ENCODE results near the gene TNS2.

TNS2 gene

GRCh38 chr12:53058674-53059433, 9.0 kb downstream of the TNS2 start:
- no peak for DNase-seq (ENCODE audit: low read depth)

- no peak for DNase-seq (ENCODE audit: low read depth)
Observed at GRCh38 chr12:53059434-53060063, 9.7 kb downstream of the TNS2 start.

- DNase-seq (ENCODE audit: low read depth) = no peak
Observed at GRCh38 chr12:53060064-53060720, 10.3 kb downstream of the TNS2 start.

- no peak for DNase-seq (ENCODE audit: low read depth)
Observed at GRCh38 chr12:53060721-53061276, 10.9 kb downstream of the TNS2 start.

GRCh38 chr12:53061404-53062010, 11.6 kb downstream of the TNS2 start:
- no peak for DNase-seq (ENCODE audit: low read depth)

- DNase-seq (ENCODE audit: low read depth) = no peak
Observed at GRCh38 chr12:53062011-53062961, 12.4 kb downstream of the TNS2 start.

- DNase-seq (ENCODE audit: low read depth) = no peak
Observed at GRCh38 chr12:53062977-53063707, 13.3 kb downstream of the TNS2 start.

GRCh38 chr12:53063708-53064612, 14.1 kb downstream of the TNS2 start:
- DNase-seq (ENCODE audit: low read depth) = no peak

GRCh38 chr12:53064613-53065436, 15.0 kb downstream of the TNS2 start:
- no peak for DNase-seq (ENCODE audit: low read depth)

GRCh38 chr12:53065470-53065869, 15.6 kb downstream of the TNS2 start:
- DNase-seq (ENCODE audit: low read depth) = no peak

- DNase-seq (ENCODE audit: low read depth) = peak; percentile 52
Observed at GRCh38 chr12:53065975-53066931, 16.4 kb downstream of the TNS2 start.

GRCh38 chr12:53067074-53067992, 17.5 kb downstream of the TNS2 start:
- no peak for DNase-seq (ENCODE audit: low read depth)

- DNase-seq (ENCODE audit: low read depth) = no peak
Observed at GRCh38 chr12:53067993-53068770, 18.3 kb downstream of the TNS2 start.

GRCh38 chr12:53068811-53069585, 19.1 kb downstream of the TNS2 start:
- DNase-seq (ENCODE audit: low read depth) = no peak

Measured in stimulated activated CD8-positive, alpha-beta memory T cell treated with anti-CD3 and anti-CD28 coated beads, Interleukin-15, amount 100 ng/mL, for 24 hours (primary cell).